Muscle of leg (tissue), 11 donors: Measurements from ENCODE around the gene EIF4G3. TPM values are rescaled to one million over a fixed set of nuclear protein-coding genes. Genes with fewer than 3 reads are reported as not detected.
"Not testable (repeated sequence)": the region's sequence is repeated elsewhere in the genome, so short reads cannot be mapped to it uniquely, and the experiment has no call there.

Source experiments
- DNase-seq: peaks from one replicate; pipeline ENCODE4 v3.0.0; 2013
- H3K27ac ChIP-seq: one replicate; pipeline ENCODE4 v1.5.1; 2013; ENCODE audit warnings: mild to moderate bottlenecking, low read length, control low read depth
- H3K27me3 ChIP-seq: one replicate; pipeline ENCODE4 v1.6.1; 2013; ENCODE audit warnings: low read length; ENCODE audit not compliant: control insufficient read depth, insufficient read depth
- H3K36me3 ChIP-seq: one replicate; pipeline ENCODE4 v1.6.1; 2013; ENCODE audit warnings: low read length; ENCODE audit not compliant: control insufficient read depth, insufficient read depth
- H3K4me1 ChIP-seq: one replicate; pipeline ENCODE4 v1.6.1; 2013; ENCODE audit warnings: low read length; ENCODE audit not compliant: control insufficient read depth, insufficient read depth
- H3K4me3 ChIP-seq: one replicate; pipeline ENCODE4 v1.5.1; 2013; ENCODE audit warnings: low read length, control low read depth
- H3K9me3 ChIP-seq: replicated peaks from 2 replicates; pipeline ENCODE4 v1.6.1; 2013; ENCODE audit warnings: low read depth, low read length; ENCODE audit not compliant: control insufficient read depth
- WGBS: methylation state at CpG from one replicate; pipeline ENCODE4 v1.1.5; 2013; ENCODE audit warnings: missing lambda C conversion rate; ENCODE audit not compliant: insufficient coverage; 5-methylcytosine and 5-hydroxymethylcytosine counted together
- polyA plus RNA-seq, 8 donors: library from polyadenylated mRNA; unstranded; fragments of 120-200 nt; gene quantifications; one replicate each; pipeline versions ENCODE4 v1.2.1 to v1.2.3, GENCODE V29; 2013; ENCODE audit warnings: inconsistent platforms in 1 of 8, low replicate concordance in 1 of 8; ENCODE audit not compliant: insufficient read length in 8 of 8, insufficient read depth in 1 of 8
- total RNA-seq: library from RNA; stranded (reverse); fragments of 120-200 nt; gene quantifications from one replicate; pipeline ENCODE4 v1.2.4, GENCODE V29; 2013

EIF4G3 gene
- total and polyA plus RNA-seq, 9 donors, result 23.4 to 42.0 (median 34.0) TPM

GRCh38 chr1:20932437-20932977 is 244.2 kb downstream of the EIF4G3 start:
- H3K27me3 ChIP-seq, result no peaks in the 10 kb centered on the region

GRCh38 chr1:20931930-20932436 is 244.7 kb downstream of the EIF4G3 start:
- H3K4me1 ChIP-seq, result no peaks in the 10 kb centered on the region
- H3K9me3 ChIP-seq, result no peaks in the 10 kb centered on the region
- 100% methylated on average over 1 of the region's 2 CpGs for WGBS
- H3K36me3 ChIP-seq, result no peaks in the 10 kb centered on the region
- no peaks in the 10 kb centered on the region for H3K27me3 ChIP-seq
- H3K27ac ChIP-seq, result no peak overlapping the region
- DNase-seq, result no peak
- H3K4me3 ChIP-seq, result no peak overlapping the region

More at GRCh38 chr1:20932437-20932977, 244.2 kb downstream of the EIF4G3 start:
- Histone ChIP-seq H3K4me1 (no peaks in the 10 kb centered on the region), H3K4me3 (no peak overlapping the region), H3K36me3 (no peaks in the 10 kb centered on the region), H3K27ac (no peak overlapping the region), H3K9me3 (no peaks in the 10 kb centered on the region)
- no peak for DNase-seq
- no CpG with 5 or more reads among the region's 8 CpGs for WGBS

- no peak overlapping the region for H3K27ac ChIP-seq
- H3K4me3 ChIP-seq, result no peak overlapping the region
- no peaks in the 10 kb centered on the region for H3K4me1 ChIP-seq
- no peak for DNase-seq
- H3K27me3 ChIP-seq, result no peaks in the 10 kb centered on the region
- no peaks in the 10 kb centered on the region for H3K9me3 ChIP-seq
- no peaks in the 10 kb centered on the region for H3K36me3 ChIP-seq
These were observed 246.3 kb downstream of the EIF4G3 start for GRCh38 chr1:20930427-20930826.

- H3K4me3 ChIP-seq, result no peak overlapping the region
- no peaks in the 10 kb centered on the region for H3K9me3 ChIP-seq
- no peaks in the 10 kb centered on the region for H3K27me3 ChIP-seq
- 100% methylated on average over 1 of the region's 4 CpGs for WGBS
- H3K27ac ChIP-seq, result no peak overlapping the region
- H3K36me3 ChIP-seq, result no peaks in the 10 kb centered on the region
- no peak for DNase-seq
- no peaks in the 10 kb centered on the region for H3K4me1 ChIP-seq
These were observed 248.6 kb downstream of the EIF4G3 start for GRCh38 chr1:20928146-20928545.

GRCh38 chr1:20921285-20921684 is 255.4 kb downstream of the EIF4G3 start:
- H3K27me3 ChIP-seq, result no peaks in the 10 kb centered on the region
- no peak overlapping the region for H3K4me3 ChIP-seq
- peaks cover 3% of the 10 kb centered on the region for H3K4me1 ChIP-seq
- WGBS, result no CpG with 5 or more reads among the region's 3 CpGs
- no peaks in the 10 kb centered on the region for H3K36me3 ChIP-seq
- no peaks in the 10 kb centered on the region for H3K9me3 ChIP-seq
- DNase-seq, result peak; percentile 78
- H3K27ac ChIP-seq, result peak overlapping the region; percentile 67

- WGBS, result no CpG with 5 or more reads among the region's 2 CpGs
- no peaks in the 10 kb centered on the region for H3K9me3 ChIP-seq
These were observed 263.5 kb downstream of the EIF4G3 start for GRCh38 chr1:20913242-20913641.

GRCh38 chr1:20907526-20907925 is 269.2 kb downstream of the EIF4G3 start:
- H3K36me3 ChIP-seq, H3K27me3 ChIP-seq, H3K9me3 ChIP-seq, H3K27ac ChIP-seq, H3K4me1 ChIP-seq, DNase-seq, H3K4me3 ChIP-seq: not testable (repeated sequence)
- no CpG with 5 or more reads among the region's 2 CpGs for WGBS

More at GRCh38 chr1:20913242-20913641, 263.5 kb downstream of the EIF4G3 start:
- Histone ChIP-seq H3K27me3 (no peaks in the 10 kb centered on the region), H3K36me3 (no peaks in the 10 kb centered on the region), H3K4me3 (no peak overlapping the region), H3K27ac (no peak overlapping the region), H3K4me1 (no peaks in the 10 kb centered on the region)
- DNase-seq, result no peak

GRCh38 chr1:20903437-20903836 is 273.3 kb downstream of the EIF4G3 start:
- H3K4me1 ChIP-seq, result no peaks in the 10 kb centered on the region
- H3K4me3 ChIP-seq, result no peak overlapping the region
- H3K27me3 ChIP-seq, result no peaks in the 10 kb centered on the region
- peak; percentile 5 for DNase-seq
- WGBS, result no CpG with 5 or more reads among the region's 2 CpGs
- H3K27ac ChIP-seq, result no peak overlapping the region
- no peaks in the 10 kb centered on the region for H3K9me3 ChIP-seq
- peaks cover 8% of the 10 kb centered on the region for H3K36me3 ChIP-seq

GRCh38 chr1:20900056-20900455 is 276.6 kb downstream of the EIF4G3 start:
- Histone ChIP-seq H3K4me3 (no peak overlapping the region), H3K36me3 (peaks cover 8% of the 10 kb centered on the region), H3K9me3 (no peaks in the 10 kb centered on the region), H3K27ac (no peak overlapping the region), H3K27me3 (no peaks in the 10 kb centered on the region), H3K4me1 (no peaks in the 10 kb centered on the region)
- peak; percentile 4 for DNase-seq

GRCh38 chr1:20899154-20899972 is 277.3 kb downstream of the EIF4G3 start:
- H3K27me3 ChIP-seq, result no peaks in the 10 kb centered on the region
- no peak overlapping the region for H3K27ac ChIP-seq
- peaks cover 5% of the 10 kb centered on the region for H3K36me3 ChIP-seq
- no peaks in the 10 kb centered on the region for H3K9me3 ChIP-seq
- DNase-seq, result no peak
- no peak overlapping the region for H3K4me3 ChIP-seq
- no peaks in the 10 kb centered on the region for H3K4me1 ChIP-seq
- WGBS, result 94% methylated on average over 2 of the region's 5 CpGs
